ENCODE measurements around the gene PLEKHD1. TPM values are rescaled to one million over a fixed set of nuclear protein-coding genes. Genes with fewer than 3 reads are reported as not detected.

PLEKHD1 gene
- total and polyA plus RNA-seq, 4 donors = 0.66 to 3.0 (median 1.9) TPM

DNA sequence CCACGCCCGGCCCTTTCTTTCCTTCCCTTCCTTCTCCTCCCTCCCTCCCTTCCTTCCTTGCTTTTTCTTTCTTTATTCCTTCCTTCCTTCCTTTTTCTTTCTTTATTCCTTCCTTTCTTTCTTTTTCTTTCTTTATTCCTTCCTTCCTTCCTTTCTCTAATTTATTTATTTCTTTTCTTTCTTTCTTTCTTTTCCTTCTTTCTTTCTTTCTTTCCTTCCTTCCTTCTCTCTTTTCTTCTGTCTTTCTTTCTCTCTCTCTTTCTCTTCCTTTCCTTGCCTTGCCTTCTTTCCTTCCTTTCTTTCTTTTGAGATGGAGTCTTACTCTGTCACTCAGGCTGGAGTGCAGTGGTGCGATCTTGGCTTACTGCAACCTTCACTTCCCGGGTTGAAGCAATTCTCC is 74.2 kb downstream of the PLEKHD1 start:
- WGBS (ENCODE audit: insufficient coverage) = 84% methylated on average over 2 of the region's 4 CpGs

DNA sequence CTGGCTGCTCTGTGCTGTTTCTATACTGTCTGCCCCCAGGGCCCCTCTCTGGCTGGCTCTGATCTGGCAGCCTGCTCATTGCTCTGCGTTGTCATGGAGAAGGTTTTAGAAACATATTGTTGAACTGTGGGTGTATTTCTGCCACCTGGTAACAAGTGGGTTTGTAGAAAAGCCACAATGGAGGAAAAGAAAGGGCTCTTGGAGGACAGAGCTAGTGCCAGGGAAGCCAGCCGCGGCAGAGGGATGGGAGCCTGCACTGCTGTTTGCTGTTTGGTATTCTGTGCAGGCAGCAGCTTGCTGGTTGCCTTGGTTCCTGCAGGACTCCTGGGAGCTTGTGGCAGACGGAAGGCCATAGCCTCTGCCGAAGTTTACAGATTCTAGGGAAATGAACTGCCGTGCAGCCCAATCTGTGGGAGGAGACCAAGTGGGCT is 75.1 kb downstream of the PLEKHD1 start:
- WGBS (ENCODE audit: insufficient coverage) = 8% methylated on average over 6 of the region's 6 CpGs
- H3K27ac ChIP-seq (ENCODE audit: low read depth, low read length) = peak overlapping the region; percentile 58
- peaks cover 28% of the 10 kb centered on the region for H3K4me1 ChIP-seq (ENCODE audit: control insufficient read depth, insufficient read depth, low read length)
- H3K27me3 ChIP-seq (ENCODE audit: control insufficient read depth, insufficient read depth, low read length) = peaks cover 5% of the 10 kb centered on the region
- DNase-seq (ENCODE audit: low read depth in 4 of 6, low spot score in 6 of 6) = peak; percentile 75 to 98 (median 87)
- H3K9me3 ChIP-seq (ENCODE audit: control insufficient read depth, insufficient read depth, low read length) = no peaks in the 10 kb centered on the region
- H3K4me3 ChIP-seq (ENCODE audit: low read depth, low read length) = no peak overlapping the region
- no peaks in the 10 kb centered on the region for H3K36me3 ChIP-seq (ENCODE audit: control insufficient read depth, insufficient read depth, low read length)

More for the DNA sequence above, 74.2 kb downstream of the PLEKHD1 start:
- no peak for DNase-seq (ENCODE audit: low read depth in 4 of 6, low spot score in 6 of 6)
- peak overlapping the region; percentile 58 for H3K27ac ChIP-seq (ENCODE audit: low read depth, low read length)
- H3K4me1 ChIP-seq (ENCODE audit: control insufficient read depth, insufficient read depth, low read length) = peaks cover 30% of the 10 kb centered on the region
- H3K4me3 ChIP-seq (ENCODE audit: low read depth, low read length) = no peak overlapping the region
- peaks cover 3% of the 10 kb centered on the region for H3K27me3 ChIP-seq (ENCODE audit: control insufficient read depth, insufficient read depth, low read length)
- no peaks in the 10 kb centered on the region for H3K9me3 ChIP-seq (ENCODE audit: control insufficient read depth, insufficient read depth, low read length)
- H3K36me3 ChIP-seq (ENCODE audit: control insufficient read depth, insufficient read depth, low read length) = no peaks in the 10 kb centered on the region

DNA sequence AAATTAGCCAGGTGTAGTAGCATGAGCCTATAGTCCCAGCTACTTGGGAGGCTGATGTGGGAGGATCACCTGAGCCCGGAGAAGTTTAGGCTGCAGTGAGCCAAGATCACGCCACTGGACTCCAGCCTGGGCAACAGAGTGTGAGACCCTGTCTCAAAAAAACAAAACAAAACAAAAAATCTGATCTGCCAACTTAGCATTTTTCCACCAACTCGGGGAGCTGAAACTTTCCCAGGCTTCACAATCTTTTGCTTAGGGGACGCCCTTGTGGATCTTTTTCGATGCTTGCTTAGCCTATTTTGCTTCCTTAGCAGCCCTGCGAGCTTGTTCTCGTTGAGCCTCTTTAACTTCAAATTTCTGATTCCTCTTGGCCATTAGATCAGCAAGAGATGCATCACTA is 76.3 kb downstream of the PLEKHD1 start:
- H3K27me3 ChIP-seq (ENCODE audit: control insufficient read depth, insufficient read depth, low read length) = peaks cover 5% of the 10 kb centered on the region
- H3K9me3 ChIP-seq (ENCODE audit: control insufficient read depth, insufficient read depth, low read length) = no peaks in the 10 kb centered on the region
- 57% methylated on average over 7 of the region's 7 CpGs for WGBS (ENCODE audit: insufficient coverage)
- H3K36me3 ChIP-seq (ENCODE audit: control insufficient read depth, insufficient read depth, low read length) = no peaks in the 10 kb centered on the region
- H3K27ac ChIP-seq (ENCODE audit: low read depth, low read length) = peak overlapping the region; percentile 55
- no peak overlapping the region for H3K4me3 ChIP-seq (ENCODE audit: low read depth, low read length)
- peaks cover 22% of the 10 kb centered on the region for H3K4me1 ChIP-seq (ENCODE audit: control insufficient read depth, insufficient read depth, low read length)
- DNase-seq (ENCODE audit: low read depth in 4 of 6, low spot score in 6 of 6) = peak in 2 of 6 donors; percentile 27 to 38

DNA sequence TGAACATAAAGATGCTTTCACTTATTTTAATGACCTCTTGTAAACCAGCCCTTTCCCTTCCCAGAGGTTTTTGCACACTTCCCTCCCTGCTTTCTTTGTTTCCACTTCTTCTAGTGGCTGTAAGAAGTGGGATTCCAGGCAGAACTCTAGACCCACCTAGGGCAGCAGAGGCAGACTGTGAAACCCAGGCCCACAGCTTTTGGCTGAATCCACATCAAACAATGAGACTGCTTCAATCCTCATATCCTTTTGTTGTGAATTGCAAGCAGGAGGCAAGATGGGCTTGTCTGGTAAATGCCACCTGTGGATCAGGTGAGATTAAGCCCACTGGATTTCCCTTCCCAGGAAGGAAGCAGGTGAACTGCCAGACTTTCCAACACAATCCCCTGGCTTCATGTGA is 77.4 kb downstream of the PLEKHD1 start:
- peaks cover 22% of the 10 kb centered on the region for H3K4me1 ChIP-seq (ENCODE audit: control insufficient read depth, insufficient read depth, low read length)
- DNase-seq (ENCODE audit: low read depth in 4 of 6, low spot score in 6 of 6) = no peak
- no peak overlapping the region for H3K4me3 ChIP-seq (ENCODE audit: low read depth, low read length)
- no peaks in the 10 kb centered on the region for H3K9me3 ChIP-seq (ENCODE audit: control insufficient read depth, insufficient read depth, low read length)
- H3K27ac ChIP-seq (ENCODE audit: low read depth, low read length) = no peak overlapping the region
- peaks cover 7% of the 10 kb centered on the region for H3K27me3 ChIP-seq (ENCODE audit: control insufficient read depth, insufficient read depth, low read length)
- no peaks in the 10 kb centered on the region for H3K36me3 ChIP-seq (ENCODE audit: control insufficient read depth, insufficient read depth, low read length)

DNA sequence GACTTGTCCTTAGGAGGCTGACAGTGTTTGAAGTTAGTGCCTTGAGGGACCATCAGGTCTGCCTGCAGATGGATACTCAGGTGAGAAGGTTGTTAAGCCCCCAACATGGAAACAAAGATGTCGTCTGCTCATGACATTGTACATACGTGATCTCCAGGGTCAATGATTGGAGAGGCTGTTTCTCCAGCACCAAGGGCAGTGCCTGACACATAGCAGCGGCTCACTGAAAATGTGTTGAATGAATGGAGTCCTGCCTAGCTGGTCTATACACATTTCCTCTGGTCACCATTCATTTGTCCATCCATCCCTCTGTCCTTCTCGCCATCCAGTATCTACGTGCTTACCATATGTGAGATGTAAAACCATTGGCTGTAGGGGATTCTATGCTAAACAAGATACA is 83.0 kb downstream of the PLEKHD1 start:
- H3K9me3 ChIP-seq (ENCODE audit: control insufficient read depth, insufficient read depth, low read length) = no peaks in the 10 kb centered on the region
- H3K4me3 ChIP-seq (ENCODE audit: low read depth, low read length) = no peak overlapping the region
- no peak for DNase-seq (ENCODE audit: low read depth in 4 of 6, low spot score in 6 of 6)
- no peak overlapping the region for H3K27ac ChIP-seq (ENCODE audit: low read depth, low read length)
- peaks cover 12% of the 10 kb centered on the region for H3K4me1 ChIP-seq (ENCODE audit: control insufficient read depth, insufficient read depth, low read length)
- peaks cover 15% of the 10 kb centered on the region for H3K36me3 ChIP-seq (ENCODE audit: control insufficient read depth, insufficient read depth, low read length)
- peaks cover 24% of the 10 kb centered on the region for H3K27me3 ChIP-seq (ENCODE audit: control insufficient read depth, insufficient read depth, low read length)
- 100% methylated on average over 2 of the region's 5 CpGs for WGBS (ENCODE audit: insufficient coverage)

DNA sequence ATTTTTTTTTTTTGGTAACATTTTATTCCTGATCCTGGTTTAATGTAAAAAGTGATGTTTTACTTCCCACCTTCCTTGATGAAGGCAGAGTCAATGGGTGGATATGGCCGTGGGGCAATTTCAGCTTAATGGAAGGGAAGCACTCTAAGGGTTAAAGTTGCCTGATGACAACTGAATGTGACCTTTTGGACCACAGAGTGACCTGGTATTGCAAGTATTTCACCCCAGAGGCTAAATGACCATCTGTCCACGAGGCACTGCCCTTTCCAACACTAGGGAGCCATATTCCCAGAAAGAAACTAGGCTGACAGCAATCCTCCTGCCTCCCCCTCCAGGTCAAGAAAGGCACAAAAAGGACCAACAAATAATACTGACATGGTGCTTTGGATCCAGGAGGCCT is 85.3 kb downstream of the PLEKHD1 start:
- DNase-seq (ENCODE audit: low read depth in 4 of 6, low spot score in 6 of 6) = no peak
- peaks cover 32% of the 10 kb centered on the region for H3K4me1 ChIP-seq (ENCODE audit: control insufficient read depth, insufficient read depth, low read length)
- peaks cover 22% of the 10 kb centered on the region for H3K36me3 ChIP-seq (ENCODE audit: control insufficient read depth, insufficient read depth, low read length)
- 22% methylated on average over 1 of the region's 2 CpGs for WGBS (ENCODE audit: insufficient coverage)
- no peak overlapping the region for H3K27ac ChIP-seq (ENCODE audit: low read depth, low read length)
- H3K27me3 ChIP-seq (ENCODE audit: control insufficient read depth, insufficient read depth, low read length) = peaks cover 38% of the 10 kb centered on the region
- no peaks in the 10 kb centered on the region for H3K9me3 ChIP-seq (ENCODE audit: control insufficient read depth, insufficient read depth, low read length)
- no peak overlapping the region for H3K4me3 ChIP-seq (ENCODE audit: low read depth, low read length)

DNA sequence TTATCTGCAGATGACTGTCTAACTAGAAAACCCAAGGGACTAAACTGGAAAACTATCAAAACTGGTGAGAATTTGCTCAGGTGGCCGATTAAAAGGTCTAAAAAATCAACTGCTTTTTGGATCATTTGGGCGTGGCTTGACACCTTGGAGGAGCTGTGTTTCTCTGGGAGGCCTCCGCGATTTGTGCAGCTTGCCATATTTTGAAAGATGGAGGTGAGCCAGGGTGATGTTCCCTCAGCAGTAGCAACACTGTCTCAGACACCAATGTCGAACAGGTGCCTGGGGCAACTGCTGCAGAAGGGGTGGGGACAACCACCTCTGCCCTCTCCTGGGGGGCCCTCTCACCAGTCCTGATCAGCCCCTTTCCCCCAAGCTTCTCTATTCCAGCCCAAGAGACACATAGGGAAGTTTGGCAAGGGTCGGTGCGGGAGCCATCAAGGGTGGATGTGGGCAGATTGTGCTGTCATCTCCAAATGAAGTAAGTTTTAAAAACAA is 86.4 kb downstream of the PLEKHD1 start:
- WGBS (ENCODE audit: insufficient coverage) = 88% methylated on average over 6 of the region's 7 CpGs
- Histone ChIP-seq H3K9me3 (ENCODE audit: control insufficient read depth, insufficient read depth, low read length) (no peaks in the 10 kb centered on the region), H3K36me3 (ENCODE audit: control insufficient read depth, insufficient read depth, low read length) (peaks cover 22% of the 10 kb centered on the region), H3K4me3 (ENCODE audit: low read depth, low read length) (no peak overlapping the region), H3K27me3 (ENCODE audit: control insufficient read depth, insufficient read depth, low read length) (peaks cover 45% of the 10 kb centered on the region), H3K4me1 (ENCODE audit: control insufficient read depth, insufficient read depth, low read length) (peaks cover 32% of the 10 kb centered on the region), H3K27ac (ENCODE audit: low read depth, low read length) (no peak overlapping the region)
- DNase-seq (ENCODE audit: low read depth in 4 of 6, low spot score in 6 of 6) = no peak

DNA sequence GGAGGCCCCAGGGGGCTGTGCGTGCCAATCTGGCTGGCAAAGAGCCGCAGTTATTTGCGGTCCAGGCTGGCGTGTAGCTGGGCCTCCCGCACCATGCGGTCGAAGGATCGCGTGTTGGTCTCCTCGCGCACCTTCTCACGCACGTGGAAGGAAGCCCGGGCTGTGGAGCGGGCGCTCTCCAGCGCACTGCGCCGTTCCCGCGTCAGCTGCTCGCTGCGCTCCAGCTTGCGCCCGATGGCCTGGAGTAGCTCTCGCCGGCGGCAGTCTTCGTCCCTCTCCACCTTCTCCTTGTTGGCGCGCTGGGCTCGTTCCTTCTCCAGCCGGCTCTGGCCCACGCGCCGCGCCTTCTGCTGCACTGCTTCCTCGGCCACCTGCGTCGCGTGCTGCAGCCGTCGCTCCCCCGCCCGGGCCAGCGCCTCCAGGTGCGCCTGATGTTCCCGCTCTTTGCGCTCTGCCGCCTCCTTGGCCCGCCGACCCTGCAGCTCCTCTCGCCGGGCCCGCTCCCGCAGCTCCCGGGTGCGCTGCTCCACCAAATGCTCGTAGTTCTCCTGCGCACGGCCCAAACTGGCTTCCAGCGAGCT is 87.0 kb downstream of the PLEKHD1 start:
- no peak overlapping the region for H3K4me3 ChIP-seq (ENCODE audit: low read depth, low read length)
- 52% methylated on average over 62 of the region's 62 CpGs for WGBS (ENCODE audit: insufficient coverage)
- no peak overlapping the region for H3K27ac ChIP-seq (ENCODE audit: low read depth, low read length)
- peaks cover 44% of the 10 kb centered on the region for H3K27me3 ChIP-seq (ENCODE audit: control insufficient read depth, insufficient read depth, low read length)
- peaks cover 22% of the 10 kb centered on the region for H3K36me3 ChIP-seq (ENCODE audit: control insufficient read depth, insufficient read depth, low read length)
- no peaks in the 10 kb centered on the region for H3K9me3 ChIP-seq (ENCODE audit: control insufficient read depth, insufficient read depth, low read length)
- DNase-seq (ENCODE audit: low read depth in 4 of 6, low spot score in 6 of 6) = no peak
- peaks cover 32% of the 10 kb centered on the region for H3K4me1 ChIP-seq (ENCODE audit: control insufficient read depth, insufficient read depth, low read length)

DNA sequence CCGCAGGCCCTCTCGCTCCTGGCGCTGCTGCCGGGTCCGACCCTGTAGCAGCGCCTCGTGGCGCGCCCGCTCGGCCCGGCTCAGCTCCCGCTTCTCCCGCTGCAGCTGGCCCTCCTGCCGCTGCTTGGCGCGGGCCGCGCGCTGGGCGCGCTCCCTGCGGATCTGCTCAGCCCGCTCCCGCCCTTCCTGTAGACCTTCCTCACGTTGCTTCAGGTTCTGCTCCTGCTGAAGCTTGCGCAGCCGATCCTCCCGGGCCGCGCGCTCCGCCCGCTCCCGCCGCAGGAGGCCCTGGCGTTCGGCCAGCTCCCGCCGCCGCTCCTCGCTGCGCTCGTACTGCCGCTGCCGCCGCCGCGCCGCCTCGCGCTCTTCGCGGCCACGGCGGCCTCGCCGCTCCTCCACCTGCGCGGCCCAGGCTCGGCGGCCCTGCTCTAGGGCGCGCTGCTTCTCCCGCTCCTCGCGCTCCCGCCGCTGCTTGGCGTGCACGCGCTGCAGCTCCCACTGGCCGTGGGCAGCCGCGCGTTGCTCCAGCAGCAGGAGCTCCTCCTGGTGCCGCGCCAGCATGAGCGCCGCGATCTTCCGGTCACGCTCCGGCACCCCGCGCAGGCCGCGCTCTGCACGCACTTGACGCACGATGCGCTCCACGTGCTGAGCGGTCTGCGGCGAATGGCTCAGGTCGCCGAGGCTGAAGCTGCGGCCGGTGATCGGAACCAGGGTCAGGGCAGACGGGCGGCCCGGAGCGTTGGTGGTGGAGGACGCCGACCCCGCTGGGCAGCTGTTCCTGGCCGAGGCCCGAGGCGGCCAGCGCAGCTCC is 87.7 kb downstream of the PLEKHD1 start:
- Histone ChIP-seq H3K27ac (ENCODE audit: low read depth, low read length) (no peak overlapping the region), H3K4me1 (ENCODE audit: control insufficient read depth, insufficient read depth, low read length) (peaks cover 32% of the 10 kb centered on the region), H3K36me3 (ENCODE audit: control insufficient read depth, insufficient read depth, low read length) (peaks cover 22% of the 10 kb centered on the region), H3K27me3 (ENCODE audit: control insufficient read depth, insufficient read depth, low read length) (peaks cover 42% of the 10 kb centered on the region), H3K9me3 (ENCODE audit: control insufficient read depth, insufficient read depth, low read length) (no peaks in the 10 kb centered on the region), H3K4me3 (ENCODE audit: low read depth, low read length) (no peak overlapping the region)
- DNase-seq (ENCODE audit: low read depth in 4 of 6, low spot score in 6 of 6) = peak in 2 of 6 donors; percentile 30 to 78
- WGBS (ENCODE audit: insufficient coverage) = 19% methylated on average over 112 of the region's 112 CpGs

DNA sequence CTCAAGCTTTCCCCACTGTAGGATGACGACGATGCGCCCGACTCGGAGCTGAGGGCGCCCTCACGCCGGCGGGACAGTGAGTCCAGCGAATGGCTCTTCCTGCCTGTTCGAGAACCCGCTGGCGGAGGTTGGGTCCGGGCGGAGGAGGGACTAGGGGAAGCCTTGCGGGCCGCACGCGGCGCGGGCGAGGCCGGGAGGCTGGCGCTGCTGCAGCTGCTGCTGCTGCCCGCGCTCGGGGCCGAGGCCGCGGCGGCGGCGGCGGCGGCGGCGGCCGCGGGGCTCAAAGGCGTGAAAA is 88.3 kb downstream of the PLEKHD1 start:
- no peak overlapping the region for H3K27ac ChIP-seq (ENCODE audit: low read depth, low read length)
- H3K4me3 ChIP-seq (ENCODE audit: low read depth, low read length) = no peak overlapping the region
- H3K9me3 ChIP-seq (ENCODE audit: control insufficient read depth, insufficient read depth, low read length) = no peaks in the 10 kb centered on the region
- no peak for DNase-seq (ENCODE audit: low read depth in 4 of 6, low spot score in 6 of 6)
- H3K36me3 ChIP-seq (ENCODE audit: control insufficient read depth, insufficient read depth, low read length) = peaks cover 22% of the 10 kb centered on the region
- WGBS (ENCODE audit: insufficient coverage) = 59% methylated on average over 40 of the region's 40 CpGs
- peaks cover 32% of the 10 kb centered on the region for H3K4me1 ChIP-seq (ENCODE audit: control insufficient read depth, insufficient read depth, low read length)
- peaks cover 37% of the 10 kb centered on the region for H3K27me3 ChIP-seq (ENCODE audit: control insufficient read depth, insufficient read depth, low read length)
